ENCODE results near the gene TOMM40L.

TOMM40L gene

GRCh38 chr1:161197560-161198193 lies 28.2 kb upstream of the TOMM40L start:
- DNase-seq: no peak

GRCh38 chr1:161198194-161198896 lies 27.5 kb upstream of the TOMM40L start:
- no peak for DNase-seq

- no peak for DNase-seq
Observed at GRCh38 chr1:161198897-161199431, 26.9 kb upstream of the TOMM40L start, which contains the start of gene ADAMTS4. TSS of gene ADAMTS4 (minus strand) at chr1:161199054. CDS start at chr1:161198627, 427 bp downstream.

GRCh38 chr1:161199506-161200139 lies 26.2 kb upstream of the TOMM40L start:
- no peak for DNase-seq

- no peak for DNase-seq
Observed at GRCh38 chr1:161200421-161200991, 25.4 kb upstream of the TOMM40L start.

GRCh38 chr1:161200992-161201835 lies 24.6 kb upstream of the TOMM40L start:
- no peak for DNase-seq

- peak; percentile 67 for DNase-seq
Observed at GRCh38 chr1:161201836-161202712, 23.8 kb upstream of the TOMM40L start, which contains the start of gene NDUFS2. TSS of gene NDUFS2 (plus strand) at chr1:161202367. CDS start at chr1:161202386, 19 bp downstream.

GRCh38 chr1:161206411-161207140 lies 19.3 kb upstream of the TOMM40L start:
- no peak for DNase-seq

- no peak for DNase-seq
Observed at GRCh38 chr1:161207173-161207572, 18.7 kb upstream of the TOMM40L start.

GRCh38 chr1:161209790-161210409 lies 16.0 kb upstream of the TOMM40L start:
- no peak for DNase-seq

- no peak for DNase-seq
Observed at GRCh38 chr1:161214369-161214768, 11.5 kb upstream of the TOMM40L start.

GRCh38 chr1:161215076-161215475 lies 10.8 kb upstream of the TOMM40L start, which contains the start of gene FCER1G:
TSS of gene FCER1G (plus strand) at chr1:161215295. CDS start at chr1:161215322, 27 bp downstream.
- DNase-seq: no peak

GRCh38 chr1:161216945-161217712 lies 8.7 kb upstream of the TOMM40L start:
- DNase-seq: no peak

- no peak for DNase-seq
Observed at GRCh38 chr1:161217831-161218230, 8.0 kb upstream of the TOMM40L start.

- no peak for DNase-seq
Observed at GRCh38 chr1:161218301-161219077, 7.4 kb upstream of the TOMM40L start.

- no peak for DNase-seq
Observed at GRCh38 chr1:161219078-161219892, 6.6 kb upstream of the TOMM40L start.

- DNase-seq: no peak
Observed at GRCh38 chr1:161220002-161220401, 5.9 kb upstream of the TOMM40L start.
